ENCODE results near the gene UTS2. TPM values are rescaled to one million over a fixed set of nuclear protein-coding genes. Genes with fewer than 3 reads are reported as not detected.

UTS2 gene
- total RNA-seq, 1 experiment from 2014 or later: 0.35 TPM

DNA sequence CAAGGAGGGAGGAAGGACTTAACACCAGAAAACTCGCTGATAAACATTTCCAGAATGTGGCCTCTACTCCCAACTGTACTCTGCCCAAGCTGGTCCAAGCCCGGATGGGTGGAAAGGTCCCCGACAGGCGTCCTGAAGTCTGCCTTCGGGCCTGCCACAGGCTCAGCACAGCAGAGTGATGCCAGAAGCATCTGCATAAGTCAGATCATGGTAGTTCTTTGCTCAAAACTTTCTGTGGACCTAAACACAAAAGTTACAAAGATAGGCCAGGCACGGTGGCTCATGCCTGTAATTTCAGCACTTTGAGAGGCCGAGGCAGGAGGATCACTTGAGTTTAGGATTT lies 790 bp upstream of the UTS2 start:
- DNase-seq: no peak
- Histone ChIP-seq H3K36me3 (replicated peaks; ENCODE audit: control insufficient read depth, insufficient read depth, low read length) (no peaks in the 10 kb centered on the region), H3K4me3 (ENCODE audit: insufficient read depth, low read depth, low read length) (no peak overlapping the region), H3K27me3 (ENCODE audit: control insufficient read depth, insufficient read depth, low read length) (no peaks in the 10 kb centered on the region; the same call in 1 of the 2 replicates)

- no peak for DNase-seq
- no peaks in the 10 kb centered on the region for H3K36me3 ChIP-seq (replicated peaks; ENCODE audit: control insufficient read depth, insufficient read depth, low read length)
- H3K27me3 ChIP-seq (ENCODE audit: control insufficient read depth, insufficient read depth, low read length): no peaks in the 10 kb centered on the region; the same call in 1 of the 2 replicates
- H3K4me3 ChIP-seq (ENCODE audit: insufficient read depth, low read depth, low read length): no peak overlapping the region
Observed at GRCh38 chr1:7850786-7851185, 2.1 kb downstream of the UTS2 start.

DNA sequence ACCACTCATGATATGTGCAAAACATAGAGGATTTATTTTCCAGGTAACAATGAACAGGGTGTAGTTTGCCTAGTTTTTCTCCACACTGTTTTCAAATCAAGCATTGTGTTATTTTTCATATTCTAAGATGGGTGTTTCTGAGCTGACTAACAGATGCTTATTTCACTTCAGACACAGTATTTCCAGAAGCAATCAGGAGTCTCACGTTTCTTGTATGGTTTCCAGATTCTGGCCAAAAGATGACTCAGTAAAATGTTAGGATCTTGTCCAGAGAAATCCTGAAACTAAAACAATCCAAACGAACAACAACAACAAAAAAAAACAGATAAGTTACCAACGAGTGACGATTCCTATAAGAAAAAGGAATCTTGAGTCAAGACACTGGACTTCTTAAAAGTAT lies 5.3 kb downstream of the UTS2 start:
- no peak for DNase-seq
- no peak overlapping the region for H3K4me3 ChIP-seq (ENCODE audit: insufficient read depth, low read depth, low read length)
- no peaks in the 10 kb centered on the region for H3K36me3 ChIP-seq (replicated peaks; ENCODE audit: control insufficient read depth, insufficient read depth, low read length)
- no peaks in the 10 kb centered on the region; the same call in 1 of the 2 replicates for H3K27me3 ChIP-seq (ENCODE audit: control insufficient read depth, insufficient read depth, low read length)

- no peaks in the 10 kb centered on the region for H3K36me3 ChIP-seq (replicated peaks; ENCODE audit: control insufficient read depth, insufficient read depth, low read length)
- no peaks in the 10 kb centered on the region; the same call in 1 of the 2 replicates for H3K27me3 ChIP-seq (ENCODE audit: control insufficient read depth, insufficient read depth, low read length)
- DNase-seq: no peak
- H3K4me3 ChIP-seq (ENCODE audit: insufficient read depth, low read depth, low read length): no peak overlapping the region
Observed at GRCh38 chr1:7846656-7847055, 6.2 kb downstream of the UTS2 start.

DNA sequence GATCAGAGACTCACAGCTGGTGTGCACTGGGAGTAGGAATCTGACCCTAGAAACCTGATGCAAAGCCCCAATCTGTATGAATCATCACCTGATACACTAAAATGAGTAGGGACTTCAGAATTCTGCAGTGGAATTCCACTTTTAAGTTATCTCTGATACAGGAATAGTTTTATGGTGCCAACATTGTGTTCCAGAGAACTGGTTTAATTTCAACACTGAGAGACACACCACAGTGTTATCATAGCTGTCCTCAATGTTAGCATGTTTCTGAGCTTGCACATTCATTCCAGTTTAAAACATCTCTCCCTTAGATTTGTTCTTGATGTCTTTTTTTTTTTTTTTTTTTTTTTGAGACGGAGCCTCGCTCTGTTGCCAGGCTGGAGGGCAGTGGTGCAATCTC lies 7.1 kb downstream of the UTS2 start:
- no peaks in the 10 kb centered on the region for H3K36me3 ChIP-seq (replicated peaks; ENCODE audit: control insufficient read depth, insufficient read depth, low read length)
- no peaks in the 10 kb centered on the region for H3K27me3 ChIP-seq (ENCODE audit: control insufficient read depth, insufficient read depth, low read length)
- no peak overlapping the region for H3K4me3 ChIP-seq (ENCODE audit: insufficient read depth, low read depth, low read length)
- DNase-seq: no peak

DNA sequence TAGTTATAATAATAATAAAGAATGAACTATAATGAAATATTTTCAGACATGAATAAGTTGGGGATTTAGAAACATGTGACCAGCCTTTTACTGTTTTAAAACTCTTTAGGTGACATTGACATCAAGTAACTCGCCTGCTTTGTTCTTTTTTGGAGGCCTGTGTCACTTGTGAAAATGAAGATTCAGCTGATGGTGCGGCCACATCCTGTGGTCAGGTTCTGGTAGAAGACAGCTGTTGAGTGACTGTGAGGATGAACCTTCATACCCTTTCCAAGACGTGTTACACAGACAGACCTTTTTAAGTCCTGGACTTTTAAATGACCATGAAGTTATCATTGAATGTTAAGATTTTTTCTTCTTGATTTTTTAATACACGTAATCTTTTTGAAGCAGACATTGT lies 10.3 kb downstream of the UTS2 start:
- no peak overlapping the region for H3K4me3 ChIP-seq (ENCODE audit: insufficient read depth, low read depth, low read length)
- H3K36me3 ChIP-seq (replicated peaks; ENCODE audit: control insufficient read depth, insufficient read depth, low read length): peaks cover 3% of the 10 kb centered on the region; the same call in 1 of the 2 replicates
- H3K27me3 ChIP-seq (ENCODE audit: control insufficient read depth, insufficient read depth, low read length): no peaks in the 10 kb centered on the region
- no peak for DNase-seq

DNA sequence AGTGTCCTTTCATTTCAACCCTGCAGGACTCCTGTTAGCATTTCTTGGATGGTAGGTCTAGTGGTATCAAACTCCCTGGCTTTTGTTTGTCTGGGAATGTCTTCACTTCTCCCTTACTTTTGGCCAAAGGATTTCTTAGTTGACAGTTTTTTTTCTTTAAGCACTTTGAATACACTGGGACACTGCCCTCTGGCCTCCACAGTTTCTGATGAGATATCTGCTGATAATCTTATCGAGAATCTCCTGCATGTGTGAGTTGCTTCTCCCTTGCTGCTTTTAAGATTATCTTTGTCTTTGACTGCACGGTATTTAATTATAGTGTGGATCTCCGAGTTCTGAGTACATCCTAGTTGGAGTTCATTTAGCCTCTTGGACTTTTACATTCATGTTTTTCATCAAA lies 13.3 kb downstream of the UTS2 start:
- H3K4me3 ChIP-seq (ENCODE audit: insufficient read depth, low read depth, low read length): no peak overlapping the region
- H3K27me3 ChIP-seq (ENCODE audit: control insufficient read depth, insufficient read depth, low read length): no peaks in the 10 kb centered on the region
- no peak for DNase-seq
- peaks cover 4% of the 10 kb centered on the region for H3K36me3 ChIP-seq (replicated peaks; ENCODE audit: control insufficient read depth, insufficient read depth, low read length)

DNA sequence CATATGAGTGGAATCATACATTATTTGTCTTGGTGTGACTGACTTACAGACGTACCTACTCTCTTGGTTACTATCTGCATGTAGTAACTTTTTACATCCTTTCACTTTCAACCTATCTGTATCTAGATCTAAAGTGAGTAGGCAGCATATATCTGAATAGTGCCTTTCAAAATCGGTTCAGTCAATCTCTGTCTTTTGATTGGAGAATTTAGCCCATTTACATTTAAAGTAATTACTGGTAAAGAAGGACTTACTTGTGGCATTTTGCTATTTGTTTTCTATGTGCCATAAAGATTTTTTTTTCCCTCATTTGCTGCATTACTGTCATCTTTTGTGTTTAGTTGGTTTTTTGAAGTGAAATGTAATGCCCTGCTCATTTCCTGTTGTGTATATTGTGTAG lies 14.2 kb downstream of the UTS2 start:
- H3K36me3 ChIP-seq (replicated peaks; ENCODE audit: control insufficient read depth, insufficient read depth, low read length): peaks cover 4% of the 10 kb centered on the region
- no peaks in the 10 kb centered on the region for H3K27me3 ChIP-seq (ENCODE audit: control insufficient read depth, insufficient read depth, low read length)
- no peak for DNase-seq
- no peak overlapping the region for H3K4me3 ChIP-seq (ENCODE audit: insufficient read depth, low read depth, low read length)

GRCh38 chr1:7833035-7833434 lies 19.8 kb downstream of the UTS2 start:
- Histone ChIP-seq H3K27me3 (ENCODE audit: control insufficient read depth, insufficient read depth, low read length) (no peaks in the 10 kb centered on the region), H3K4me3 (ENCODE audit: insufficient read depth, low read depth, low read length) (no peak overlapping the region), H3K36me3 (replicated peaks; ENCODE audit: control insufficient read depth, insufficient read depth, low read length) (peaks cover 4% of the 10 kb centered on the region)
- no peak for DNase-seq

DNA sequence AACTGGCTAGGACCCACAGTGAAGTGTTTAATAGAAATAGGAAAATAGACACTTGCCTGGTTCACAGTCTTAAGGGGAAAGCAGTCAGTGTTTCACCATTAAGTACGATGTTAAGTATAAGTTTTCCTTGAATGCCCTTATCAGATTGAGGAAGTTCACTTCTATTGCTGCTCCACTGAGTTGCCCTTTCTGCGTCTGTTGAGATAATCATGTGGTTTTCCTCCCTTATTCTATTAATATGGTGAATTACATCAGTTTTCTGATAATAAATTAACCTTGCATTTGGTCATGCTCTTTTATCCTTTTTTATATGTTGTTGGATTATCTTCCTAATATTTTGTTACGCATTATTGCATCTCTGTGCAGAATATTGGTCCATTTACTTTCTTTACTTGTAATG lies 21.4 kb downstream of the UTS2 start:
- DNase-seq: no peak
- no peaks in the 10 kb centered on the region; the same call in 1 of the 2 replicates for H3K36me3 ChIP-seq (replicated peaks; ENCODE audit: control insufficient read depth, insufficient read depth, low read length)
- H3K4me3 ChIP-seq (ENCODE audit: insufficient read depth, low read depth, low read length): no peak overlapping the region
- no peaks in the 10 kb centered on the region for H3K27me3 ChIP-seq (ENCODE audit: control insufficient read depth, insufficient read depth, low read length)

- Histone ChIP-seq H3K36me3 (replicated peaks; ENCODE audit: control insufficient read depth, insufficient read depth, low read length) (no peaks in the 10 kb centered on the region; the same call in 1 of the 2 replicates), H3K4me3 (ENCODE audit: insufficient read depth, low read depth, low read length) (peak overlapping the region; percentile 16; the same call in 1 of the 2 replicates), H3K27me3 (ENCODE audit: control insufficient read depth, insufficient read depth, low read length) (no peaks in the 10 kb centered on the region)
- peak; percentile 22 for DNase-seq
Observed at GRCh38 chr1:7827126-7827955, 25.5 kb downstream of the UTS2 start.

DNA sequence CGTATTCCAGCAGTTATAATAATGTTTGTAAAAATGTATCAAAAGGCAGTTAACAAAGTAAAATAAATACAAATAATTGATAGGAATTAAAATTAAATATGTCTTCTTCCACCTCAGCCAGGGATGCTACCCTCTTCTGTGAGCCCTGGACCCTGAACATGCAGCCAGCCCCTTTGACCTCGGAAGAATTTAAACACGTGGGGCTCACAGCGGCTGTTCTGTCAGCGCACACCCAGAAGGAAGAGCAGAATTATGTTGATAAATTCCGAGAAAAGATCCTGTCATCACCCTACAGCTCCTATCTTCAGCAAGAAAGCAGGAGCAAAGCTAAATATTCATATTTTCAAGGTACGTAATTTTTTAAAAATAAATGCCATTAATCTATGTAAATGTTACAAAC lies 26.5 kb downstream of the UTS2 start:
- Histone ChIP-seq H3K27me3 (ENCODE audit: control insufficient read depth, insufficient read depth, low read length) (no peaks in the 10 kb centered on the region), H3K4me3 (ENCODE audit: insufficient read depth, low read depth, low read length) (no peak overlapping the region), H3K36me3 (replicated peaks; ENCODE audit: control insufficient read depth, insufficient read depth, low read length) (no peaks in the 10 kb centered on the region; the same call in 1 of the 2 replicates)
- DNase-seq: no peak

DNA sequence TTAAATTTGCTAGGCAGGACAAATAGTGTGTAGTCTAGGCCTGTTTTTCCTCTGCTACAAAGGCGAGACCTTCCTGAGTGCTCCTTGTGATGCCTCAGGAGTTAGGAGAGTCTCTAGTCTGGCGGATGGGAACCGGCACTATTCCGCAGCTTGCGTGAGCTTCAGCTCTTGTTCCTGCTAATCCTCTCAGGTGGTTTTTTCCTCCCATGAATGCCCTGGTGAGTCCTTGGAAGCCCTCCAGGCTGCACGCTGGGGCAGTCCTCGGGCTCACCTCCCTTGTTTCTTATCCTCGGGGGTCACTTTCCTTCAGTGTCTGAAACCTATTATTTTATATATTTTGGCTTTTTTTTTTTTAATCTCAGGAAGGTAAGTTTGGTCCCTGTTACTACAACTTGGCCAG lies 28.2 kb downstream of the UTS2 start:
- peak; percentile 19 for DNase-seq
- no peaks in the 10 kb centered on the region for H3K27me3 ChIP-seq (ENCODE audit: control insufficient read depth, insufficient read depth, low read length)
- no peak overlapping the region for H3K4me3 ChIP-seq (ENCODE audit: insufficient read depth, low read depth, low read length)
- no peaks in the 10 kb centered on the region; the same call in none of the 2 replicates for H3K36me3 ChIP-seq (replicated peaks; ENCODE audit: control insufficient read depth, insufficient read depth, low read length)

GRCh38 chr1:7821282-7821681 lies 31.6 kb downstream of the UTS2 start:
- no peak overlapping the region for H3K4me3 ChIP-seq (ENCODE audit: insufficient read depth, low read depth, low read length)
- H3K27me3 ChIP-seq (ENCODE audit: control insufficient read depth, insufficient read depth, low read length): no peaks in the 10 kb centered on the region
- no peaks in the 10 kb centered on the region; the same call in 1 of the 2 replicates for H3K36me3 ChIP-seq (replicated peaks; ENCODE audit: control insufficient read depth, insufficient read depth, low read length)
- DNase-seq: no peak

GRCh38 chr1:7813677-7814373 lies 39.0 kb downstream of the UTS2 start:
- Histone ChIP-seq H3K27me3 (ENCODE audit: control insufficient read depth, insufficient read depth, low read length) (no peaks in the 10 kb centered on the region), H3K36me3 (replicated peaks; ENCODE audit: control insufficient read depth, insufficient read depth, low read length) (no peaks in the 10 kb centered on the region), H3K4me3 (ENCODE audit: insufficient read depth, low read depth, low read length) (no peak overlapping the region)
- no peak for DNase-seq
